ENCODE data around the gene DBNL.
"Not testable (repeated sequence)": the region's sequence is repeated elsewhere in the genome, so short reads cannot be mapped to it uniquely, and the experiment has no call there.

The DBNL gene

DNA sequence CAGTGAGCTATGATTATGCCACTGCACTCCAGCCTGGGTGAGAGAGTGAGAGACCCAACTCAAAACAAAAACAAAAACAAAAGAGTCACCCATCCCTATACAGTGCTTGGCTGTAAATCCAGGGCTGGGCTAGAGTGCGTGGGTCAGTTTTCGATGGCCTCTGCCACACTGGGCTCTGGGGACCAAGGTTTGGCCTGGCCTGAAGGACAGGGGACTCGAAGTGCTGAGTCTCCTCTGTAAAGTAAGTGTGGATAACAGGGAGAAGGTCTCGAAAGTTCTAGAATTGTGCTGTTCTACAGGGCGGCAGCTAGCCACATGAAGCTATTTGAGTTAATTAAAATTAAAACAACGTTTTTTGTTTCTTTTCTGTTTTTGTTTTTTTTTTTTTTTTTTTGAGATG, 12.5 kb upstream of the DBNL start:
- not testable (repeated sequence) for H3K4me1 ChIP-seq (ENCODE audit: insufficient read depth, low read length); H3K9ac ChIP-seq (ENCODE audit: low read depth, low read length); H3K36me3 ChIP-seq (ENCODE audit: insufficient read depth, low read length); H3K27ac ChIP-seq (ENCODE audit: low read depth, low read length); H3K27me3 ChIP-seq (ENCODE audit: insufficient read depth, low read length); H3K9me3 ChIP-seq (ENCODE audit: insufficient read depth, low read depth, low read length); H3K4me3 ChIP-seq (ENCODE audit: low read length)
- 96% methylated on average over 4 of the region's 6 CpGs for WGBS

DNA sequence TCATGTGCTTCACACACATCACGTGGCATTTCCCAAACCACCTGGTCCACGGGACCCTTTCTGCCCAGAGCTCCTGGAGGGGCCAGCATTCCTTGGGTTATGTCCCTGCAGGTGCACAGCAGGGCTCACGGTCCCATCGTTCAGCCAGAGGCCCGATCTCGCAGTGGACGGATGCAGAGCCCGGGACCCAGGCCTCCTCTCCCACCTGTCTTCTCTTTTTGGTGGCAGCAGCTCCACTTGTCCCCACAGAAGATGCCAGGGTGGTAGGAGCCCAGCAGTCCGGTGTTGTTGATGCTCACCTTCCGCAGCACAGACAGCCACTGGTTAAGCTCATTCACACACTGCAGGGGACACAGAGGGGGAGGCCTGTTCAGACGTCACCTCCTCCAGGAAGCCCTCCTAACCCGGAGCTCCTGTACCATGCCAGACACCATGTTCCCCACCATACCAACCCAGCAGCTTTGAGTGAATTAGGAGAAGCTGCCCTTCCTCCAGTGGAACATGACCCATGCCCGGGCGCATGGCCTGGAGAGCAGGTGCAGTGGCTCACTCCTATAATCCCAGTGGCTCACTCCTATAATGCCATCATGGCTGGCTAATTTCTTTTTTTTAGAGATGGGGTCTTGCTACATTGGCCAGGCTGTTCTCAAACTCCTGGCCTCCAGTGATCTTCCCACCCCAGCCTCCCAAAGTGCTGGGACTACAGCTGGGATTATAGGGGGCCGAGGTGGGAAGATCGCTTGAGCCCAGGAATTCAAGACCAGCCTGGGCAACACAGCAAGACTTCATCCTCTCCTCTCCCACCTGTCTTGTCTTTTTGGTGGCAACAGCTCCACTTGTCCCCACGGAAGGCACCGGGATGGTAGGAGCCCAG, 10.3 kb upstream of the DBNL start:
- H3K4me3 ChIP-seq (ENCODE audit: low read length); H3K4me1 ChIP-seq (ENCODE audit: insufficient read depth, low read length); H3K27ac ChIP-seq (ENCODE audit: low read depth, low read length); H3K27me3 ChIP-seq (ENCODE audit: insufficient read depth, low read length); H3K9me3 ChIP-seq (ENCODE audit: insufficient read depth, low read depth, low read length); H3K9ac ChIP-seq (ENCODE audit: low read depth, low read length); H3K36me3 ChIP-seq (ENCODE audit: insufficient read depth, low read length): not testable (repeated sequence)
- 87% methylated on average over 12 of the region's 18 CpGs for WGBS

DNA sequence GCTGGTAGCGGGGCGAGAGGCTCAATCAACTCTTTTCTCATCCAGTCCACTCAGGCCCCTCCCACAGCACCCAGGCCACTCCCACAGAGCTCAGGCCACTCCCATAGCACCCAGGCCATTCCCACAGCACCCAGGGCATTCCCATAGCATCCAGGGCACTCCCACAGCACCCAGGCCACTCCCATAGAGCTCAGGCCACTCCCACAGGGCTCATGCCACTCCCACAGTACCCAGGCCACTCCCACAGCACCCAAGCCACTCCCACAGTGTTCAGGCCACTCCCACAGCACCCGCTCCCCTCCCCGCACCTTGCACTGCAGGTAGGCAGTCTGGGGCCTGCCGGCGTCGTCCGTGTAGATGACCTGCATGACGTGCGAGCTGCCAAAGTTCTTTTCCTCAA, 8.1 kb upstream of the DBNL start:
- 53% methylated on average over 8 of the region's 10 CpGs for WGBS
- H3K27me3 ChIP-seq (ENCODE audit: insufficient read depth, low read length): peaks cover 12% of the 10 kb centered on the region
- not testable (repeated sequence) for H3K27ac ChIP-seq (ENCODE audit: low read depth, low read length); H3K4me3 ChIP-seq (ENCODE audit: low read length); H3K9ac ChIP-seq (ENCODE audit: low read depth, low read length); H3K36me3 ChIP-seq (ENCODE audit: insufficient read depth, low read length); H3K4me1 ChIP-seq (ENCODE audit: insufficient read depth, low read length); H3K9me3 ChIP-seq (ENCODE audit: insufficient read depth, low read depth, low read length)

DNA sequence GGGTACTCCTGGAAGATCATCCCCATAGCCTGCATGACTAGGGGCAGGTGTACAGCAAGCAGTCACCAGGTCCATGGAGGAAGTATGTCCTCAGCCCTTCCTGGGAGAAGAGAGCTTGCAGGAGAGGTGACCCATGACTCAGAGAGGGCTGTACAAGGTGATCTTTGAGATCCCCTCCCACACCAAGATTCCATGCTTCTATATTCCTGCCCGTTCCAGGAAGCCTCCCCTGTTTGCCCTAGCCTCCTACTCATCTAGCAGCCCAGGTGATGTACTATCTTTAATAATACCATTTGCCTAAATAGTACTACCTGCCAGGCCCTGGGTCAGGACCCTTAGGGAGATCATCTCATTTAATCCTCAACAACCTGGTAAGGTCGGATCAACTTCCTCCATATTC, 6.6 kb upstream of the DBNL start:
- not testable (repeated sequence) for H3K9me3 ChIP-seq (ENCODE audit: insufficient read depth, low read depth, low read length)

DNA sequence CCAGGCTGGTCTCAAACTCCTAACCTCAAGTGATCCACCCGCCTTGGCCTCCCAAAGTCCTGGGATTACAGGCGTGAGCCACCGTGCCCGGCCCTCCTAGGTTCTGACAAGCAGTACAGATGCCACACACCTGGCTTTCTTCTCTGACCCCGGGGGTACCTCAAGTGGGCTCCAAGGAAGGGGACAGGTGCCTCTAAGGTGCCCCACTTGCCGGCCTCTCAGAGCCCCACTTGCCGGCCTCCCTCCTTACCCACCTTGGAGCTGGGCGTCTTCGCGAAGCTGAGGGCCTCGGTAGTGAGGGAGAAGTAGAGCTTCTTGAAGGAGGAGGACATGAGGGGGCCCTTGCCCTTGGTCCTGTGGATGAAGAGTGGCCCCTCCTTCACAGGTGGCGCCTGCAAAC, 5.9 kb upstream of the DBNL start:
- WGBS: 50% methylated on average over 1 of the region's 12 CpGs
- H3K9me3 ChIP-seq (ENCODE audit: insufficient read depth, low read depth, low read length); H3K4me1 ChIP-seq (ENCODE audit: insufficient read depth, low read length); H3K36me3 ChIP-seq (ENCODE audit: insufficient read depth, low read length); H3K27ac ChIP-seq (ENCODE audit: low read depth, low read length); H3K9ac ChIP-seq (ENCODE audit: low read depth, low read length); H3K4me3 ChIP-seq (ENCODE audit: low read length): not testable (repeated sequence)
- peaks cover 24% of the 10 kb centered on the region for H3K27me3 ChIP-seq (ENCODE audit: insufficient read depth, low read length)

More for the DNA sequence above, 6.6 kb upstream of the DBNL start:
- not testable (repeated sequence) for H3K27ac ChIP-seq (ENCODE audit: low read depth, low read length); H3K9ac ChIP-seq (ENCODE audit: low read depth, low read length); H3K4me3 ChIP-seq (ENCODE audit: low read length); H3K4me1 ChIP-seq (ENCODE audit: insufficient read depth, low read length); H3K36me3 ChIP-seq (ENCODE audit: insufficient read depth, low read length)
- peaks cover 24% of the 10 kb centered on the region for H3K27me3 ChIP-seq (ENCODE audit: insufficient read depth, low read length)
- WGBS: 65% methylated on average over 1 of the region's 2 CpGs

DNA sequence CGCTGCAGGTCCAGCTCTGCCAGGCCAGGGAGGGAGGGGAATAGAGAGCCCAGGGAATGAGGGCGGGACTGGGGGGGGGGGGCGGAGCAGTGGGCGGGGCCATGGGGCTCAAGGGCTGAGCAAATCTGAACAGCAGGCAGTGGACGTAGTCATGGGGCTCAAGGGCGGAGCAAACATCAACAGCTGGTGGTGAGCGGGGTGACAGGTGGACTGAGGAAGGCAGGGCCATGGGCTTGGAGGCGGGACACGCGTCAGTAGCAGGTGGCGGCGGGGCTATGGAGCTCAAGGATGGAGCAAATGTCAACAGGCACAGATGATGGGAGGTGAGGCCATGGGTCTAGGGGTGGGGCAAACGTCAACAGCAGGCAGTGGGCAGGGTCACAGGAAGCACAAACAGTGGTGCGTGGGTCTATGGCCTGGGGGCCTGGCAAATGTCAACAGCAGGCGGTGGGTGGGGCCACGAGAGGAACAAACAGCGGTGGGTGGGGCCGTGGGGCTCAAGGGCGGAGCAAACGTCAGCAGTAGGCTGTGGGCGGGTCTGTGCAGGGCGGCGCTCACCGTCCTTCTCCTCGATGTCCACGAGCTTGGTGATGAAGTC, 5.4 kb upstream of the DBNL start:
- H3K27ac ChIP-seq (ENCODE audit: low read depth, low read length); H3K9ac ChIP-seq (ENCODE audit: low read depth, low read length); H3K9me3 ChIP-seq (ENCODE audit: insufficient read depth, low read depth, low read length); H3K4me1 ChIP-seq (ENCODE audit: insufficient read depth, low read length); H3K36me3 ChIP-seq (ENCODE audit: insufficient read depth, low read length): not testable (repeated sequence)
- WGBS: 3% methylated on average over 12 of the region's 26 CpGs
- Histone ChIP-seq H3K4me3 (ENCODE audit: low read length) (0 out of 2 replicates have a peak overlapping the region, but pooled peaks have one; percentile 6), H3K27me3 (ENCODE audit: insufficient read depth, low read length) (peaks cover 24% of the 10 kb centered on the region)

DNA sequence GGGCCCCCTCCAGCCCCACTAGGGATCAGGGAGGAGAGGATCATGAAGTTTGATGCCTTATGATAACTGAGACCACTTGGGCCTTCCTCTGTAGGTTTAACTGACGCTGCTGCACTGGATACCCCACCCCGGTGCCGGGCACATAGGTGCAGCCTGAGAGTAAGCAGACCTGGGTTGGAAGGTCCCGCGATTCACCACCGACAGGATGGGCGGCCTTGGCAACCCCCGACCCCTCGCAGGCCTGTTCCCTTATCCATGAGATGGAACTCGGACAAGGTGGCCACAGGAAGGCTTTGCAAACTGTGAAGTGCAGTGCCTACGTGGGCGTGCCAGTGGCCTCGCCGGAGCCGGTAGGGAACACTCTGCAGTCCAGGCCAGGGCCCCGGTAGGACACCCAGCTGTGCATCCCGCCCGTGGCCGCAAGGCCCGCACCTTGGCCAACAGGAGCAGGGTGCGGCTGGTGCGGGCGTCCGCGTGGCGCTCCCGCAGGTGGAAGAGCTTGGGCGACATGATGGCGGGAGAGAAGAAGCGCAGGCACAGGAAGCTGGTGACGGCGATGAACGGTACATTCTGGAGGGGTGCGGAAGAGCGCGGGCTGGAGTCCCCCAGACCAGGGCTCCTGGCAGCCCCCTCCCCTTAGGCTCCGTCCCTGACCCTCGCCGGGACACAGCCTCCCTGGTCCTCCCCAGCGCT, 4.6 kb upstream of the DBNL start:
- H3K9me3 ChIP-seq (ENCODE audit: insufficient read depth, low read depth, low read length); H3K36me3 ChIP-seq (ENCODE audit: insufficient read depth, low read length); H3K27ac ChIP-seq (ENCODE audit: low read depth, low read length); H3K4me1 ChIP-seq (ENCODE audit: insufficient read depth, low read length); H3K9ac ChIP-seq (ENCODE audit: low read depth, low read length): not testable (repeated sequence)
- WGBS: 10% methylated on average over 15 of the region's 40 CpGs
- Histone ChIP-seq H3K27me3 (ENCODE audit: insufficient read depth, low read length) (peaks cover 24% of the 10 kb centered on the region), H3K4me3 (ENCODE audit: low read length) (peak overlapping the region; percentile 40)

DNA sequence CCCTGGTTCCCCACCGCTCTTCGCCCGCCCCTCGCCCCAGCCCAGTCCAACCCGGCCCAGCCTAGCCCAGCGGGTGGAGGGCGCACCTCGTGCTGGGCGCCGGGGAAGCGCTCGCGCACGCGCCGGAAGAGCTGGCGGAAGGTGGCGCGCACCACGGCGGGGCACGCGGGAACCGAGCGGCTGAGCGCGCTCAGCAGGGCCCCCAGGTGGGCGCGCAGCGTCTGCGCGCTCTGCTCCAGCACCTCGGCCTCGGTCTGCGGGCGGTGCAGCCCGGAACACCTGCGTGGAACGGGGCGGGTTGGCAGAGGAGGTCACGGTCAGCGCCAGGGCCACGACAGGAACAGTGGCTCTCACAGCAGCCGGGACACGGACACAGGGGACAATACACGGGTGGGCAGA, 4.0 kb upstream of the DBNL start:
- not testable (repeated sequence) for H3K4me1 ChIP-seq (ENCODE audit: insufficient read depth, low read length); H3K27ac ChIP-seq (ENCODE audit: low read depth, low read length); H3K9me3 ChIP-seq (ENCODE audit: insufficient read depth, low read depth, low read length); H3K36me3 ChIP-seq (ENCODE audit: insufficient read depth, low read length); H3K9ac ChIP-seq (ENCODE audit: low read depth, low read length)
- peaks cover 24% of the 10 kb centered on the region for H3K27me3 ChIP-seq (ENCODE audit: insufficient read depth, low read length)
- peak overlapping the region; percentile 40 for H3K4me3 ChIP-seq (ENCODE audit: low read length)
- WGBS: 2% methylated on average over 46 of the region's 46 CpGs

DNA sequence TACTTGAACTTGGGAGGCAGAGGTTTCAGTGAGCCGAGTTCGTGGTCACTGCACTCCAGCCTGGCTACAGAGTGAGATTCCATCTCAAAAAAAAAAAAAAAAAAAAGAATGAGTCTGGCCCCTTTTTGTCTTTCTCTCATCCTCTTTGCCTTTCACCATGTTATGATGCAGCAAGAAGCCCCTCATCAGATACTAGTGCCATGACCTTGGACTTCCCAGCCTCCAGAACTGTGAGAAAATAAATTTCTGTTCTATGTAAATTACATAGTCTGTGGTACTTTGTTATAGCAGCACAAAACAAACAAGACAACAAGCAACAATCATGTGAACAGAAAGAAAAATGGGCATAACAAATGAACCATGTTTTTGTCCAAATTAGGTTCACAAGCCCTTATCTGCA, 2.3 kb upstream of the DBNL start:
- peaks cover 24% of the 10 kb centered on the region for H3K27me3 ChIP-seq (ENCODE audit: insufficient read depth, low read length)
- no peaks in the 10 kb centered on the region for H3K9me3 ChIP-seq (ENCODE audit: insufficient read depth, low read depth, low read length)
- no peak overlapping the region for H3K4me3 ChIP-seq (ENCODE audit: low read length)
- 81% methylated on average over 2 of the region's 2 CpGs for WGBS
- H3K36me3 ChIP-seq (ENCODE audit: insufficient read depth, low read length): peaks cover 10% of the 10 kb centered on the region
- no peaks in the 10 kb centered on the region; the same call in 1 of the 2 replicates for H3K4me1 ChIP-seq (ENCODE audit: insufficient read depth, low read length)
- no peak overlapping the region for H3K9ac ChIP-seq (ENCODE audit: low read depth, low read length)
- no peak overlapping the region for H3K27ac ChIP-seq (ENCODE audit: low read depth, low read length)

DNA sequence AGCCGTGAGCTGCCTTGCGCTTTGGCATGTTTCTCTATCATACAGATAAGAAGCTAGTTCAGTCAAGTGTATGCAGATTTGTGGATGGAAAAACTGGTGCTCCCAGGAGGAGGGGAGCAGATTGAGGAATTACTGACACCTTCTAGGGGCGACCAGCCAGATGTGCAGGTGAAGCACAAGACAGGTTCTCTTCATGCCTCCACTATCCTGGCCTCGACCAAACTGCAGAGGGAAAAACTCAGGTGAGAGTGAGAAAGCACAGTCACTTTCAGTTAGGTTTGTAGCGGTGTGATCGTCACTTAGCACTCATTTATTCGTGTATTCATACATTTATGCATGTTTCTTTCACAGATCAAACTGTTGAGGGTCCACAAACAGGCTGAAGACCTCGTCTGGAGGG, 600 bp upstream of the DBNL start:
- H3K9ac ChIP-seq (ENCODE audit: low read depth, low read length): peak overlapping the region; percentile 64
- peaks cover 12% of the 10 kb centered on the region for H3K36me3 ChIP-seq (ENCODE audit: insufficient read depth, low read length)
- WGBS: 38% methylated on average over 8 of the region's 8 CpGs
- H3K9me3 ChIP-seq (ENCODE audit: insufficient read depth, low read depth, low read length): no peaks in the 10 kb centered on the region
- no peak overlapping the region for H3K27ac ChIP-seq (ENCODE audit: low read depth, low read length)
- peak overlapping the region; percentile 77 for H3K4me3 ChIP-seq (ENCODE audit: low read length)
- peaks cover 24% of the 10 kb centered on the region for H3K27me3 ChIP-seq (ENCODE audit: insufficient read depth, low read length)
- no peaks in the 10 kb centered on the region; the same call in 1 of the 2 replicates for H3K4me1 ChIP-seq (ENCODE audit: insufficient read depth, low read length)

DNA sequence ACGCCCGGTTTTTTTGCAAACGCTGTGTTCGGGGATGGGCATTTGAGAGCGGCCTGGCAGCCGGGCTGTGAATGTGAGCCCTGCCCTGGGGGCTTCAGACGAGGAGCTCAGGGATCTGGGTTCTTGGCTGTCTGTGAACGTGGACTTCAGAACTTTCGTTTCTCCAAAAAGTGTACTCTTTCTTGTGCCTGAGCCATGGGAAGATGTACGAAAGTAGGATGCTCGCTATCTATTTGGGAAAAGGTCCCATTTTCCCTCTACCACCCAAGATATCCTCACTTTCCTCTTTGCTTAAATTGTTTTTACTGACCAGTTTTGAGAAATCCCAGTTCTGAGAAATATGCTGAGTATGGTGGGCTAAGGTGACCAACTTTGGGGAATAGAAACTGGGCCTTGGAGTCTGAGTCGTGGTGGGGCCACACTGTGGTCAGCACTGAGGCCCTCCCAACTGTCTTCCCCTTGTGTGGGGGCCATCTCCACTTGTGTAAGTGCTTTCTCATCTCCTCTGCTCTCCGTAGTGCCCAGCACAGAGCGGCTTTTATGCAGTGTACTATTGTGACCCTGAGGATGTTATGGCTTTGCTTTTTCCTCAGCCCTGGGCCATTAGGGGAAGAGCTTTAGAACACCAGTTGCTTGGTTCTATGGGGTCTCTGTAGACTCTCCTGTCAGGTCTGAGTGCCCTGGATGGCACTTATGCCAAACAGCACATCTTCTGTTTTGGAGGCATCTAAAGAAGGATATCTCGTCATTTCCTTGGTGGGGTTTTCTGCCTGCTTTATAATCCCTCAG, 918 bp downstream of the DBNL start:
- Histone ChIP-seq H3K27me3 (ENCODE audit: insufficient read depth, low read length) (peaks cover 18% of the 10 kb centered on the region), H3K9me3 (ENCODE audit: insufficient read depth, low read depth, low read length) (no peaks in the 10 kb centered on the region), H3K9ac (ENCODE audit: low read depth, low read length) (peak overlapping the region; percentile 84), H3K36me3 (ENCODE audit: insufficient read depth, low read length) (peaks cover 23% of the 10 kb centered on the region), H3K4me1 (ENCODE audit: insufficient read depth, low read length) (no peaks in the 10 kb centered on the region; the same call in 1 of the 2 replicates), H3K4me3 (ENCODE audit: low read length) (peak overlapping the region; percentile 77), H3K27ac (ENCODE audit: low read depth, low read length) (0 out of 2 replicates have a peak overlapping the region, but pooled peaks have one; percentile 31)
- WGBS: 31% methylated on average over 15 of the region's 15 CpGs
